ENCODE results near the gene PDE8A. TPM values are rescaled to one million over a fixed set of nuclear protein-coding genes. Genes with fewer than 3 reads are reported as not detected.
"Not testable (repeated sequence)": the region's sequence is repeated elsewhere in the genome, so short reads cannot be mapped to it uniquely, and the experiment has no call there.

PDE8A gene
- total and polyA plus RNA-seq, 11 donors, result 9.4 to 21.5 (median 15.9) TPM

DNA sequence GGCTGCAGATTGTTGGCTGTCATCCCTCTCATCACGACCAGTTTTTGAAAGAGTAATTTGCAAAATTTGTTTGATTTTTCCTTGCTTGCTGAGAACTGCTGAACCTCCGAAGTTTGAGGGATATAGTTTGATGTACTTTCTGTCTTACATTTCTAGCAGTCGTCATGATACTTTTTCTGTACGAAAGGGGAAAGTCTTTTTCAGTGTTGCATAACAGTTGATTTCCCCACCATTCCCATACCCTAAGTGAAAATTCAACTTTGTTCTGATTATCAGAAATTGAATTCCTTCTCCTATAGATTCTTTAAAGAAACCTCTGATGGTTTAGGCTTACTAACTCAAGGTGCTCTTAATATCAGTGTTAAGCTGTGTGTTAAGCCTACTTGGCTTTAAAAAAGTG is 1.6 kb downstream of the PDE8A start:
- WGBS, 4 donors, result 28 to 53% (median 30%) methylated on average over 4 of the region's 4 CpGs
- H3K9me3 ChIP-seq, result no peaks in the 10 kb centered on the region
- ATAC-seq (no peak), DNase-seq (no peak)
- H3K27me3 ChIP-seq, result no peaks in the 10 kb centered on the region
- H3K4me3 ChIP-seq, result peak overlapping the region; percentile 64 to 96 (median 84)
- no peak for TF ChIP-seq POLR2A (IDR thresholded peaks at IDR 0.05)
- TF ChIP-seq, protein P1, sequence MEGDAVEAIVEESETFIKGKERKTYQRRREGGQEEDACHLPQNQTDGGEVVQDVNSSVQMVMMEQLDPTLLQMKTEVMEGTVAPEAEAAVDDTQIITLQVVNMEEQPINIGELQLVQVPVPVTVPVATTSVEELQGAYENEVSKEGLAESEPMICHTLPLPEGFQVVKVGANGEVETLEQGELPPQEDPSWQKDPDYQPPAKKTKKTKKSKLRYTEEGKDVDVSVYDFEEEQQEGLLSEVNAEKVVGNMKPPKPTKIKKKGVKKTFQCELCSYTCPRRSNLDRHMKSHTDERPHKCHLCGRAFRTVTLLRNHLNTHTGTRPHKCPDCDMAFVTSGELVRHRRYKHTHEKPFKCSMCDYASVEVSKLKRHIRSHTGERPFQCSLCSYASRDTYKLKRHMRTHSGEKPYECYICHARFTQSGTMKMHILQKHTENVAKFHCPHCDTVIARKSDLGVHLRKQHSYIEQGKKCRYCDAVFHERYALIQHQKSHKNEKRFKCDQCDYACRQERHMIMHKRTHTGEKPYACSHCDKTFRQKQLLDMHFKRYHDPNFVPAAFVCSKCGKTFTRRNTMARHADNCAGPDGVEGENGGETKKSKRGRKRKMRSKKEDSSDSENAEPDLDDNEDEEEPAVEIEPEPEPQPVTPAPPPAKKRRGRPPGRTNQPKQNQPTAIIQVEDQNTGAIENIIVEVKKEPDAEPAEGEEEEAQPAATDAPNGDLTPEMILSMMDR (IDR thresholded peaks at IDR 0.05), result no peak
- peak overlapping the region in 10 of 12 donors; percentile 93 to 98 (median 95) for H3K27ac ChIP-seq
- H3K4me1 ChIP-seq, result peaks cover 3 to 62% (median 36%) of the 10 kb centered on the region in 12 donors
- no peaks in the 10 kb centered on the region for H3K36me3 ChIP-seq
- intact Hi-C loops (cut with DNase I), result loop anchor here in 6 of 10 donors (2.0 to 5.0 kb wide), 4 partner anchors 39 to 62 kb away; no protein-coding TSS in a partner anchor

DNA sequence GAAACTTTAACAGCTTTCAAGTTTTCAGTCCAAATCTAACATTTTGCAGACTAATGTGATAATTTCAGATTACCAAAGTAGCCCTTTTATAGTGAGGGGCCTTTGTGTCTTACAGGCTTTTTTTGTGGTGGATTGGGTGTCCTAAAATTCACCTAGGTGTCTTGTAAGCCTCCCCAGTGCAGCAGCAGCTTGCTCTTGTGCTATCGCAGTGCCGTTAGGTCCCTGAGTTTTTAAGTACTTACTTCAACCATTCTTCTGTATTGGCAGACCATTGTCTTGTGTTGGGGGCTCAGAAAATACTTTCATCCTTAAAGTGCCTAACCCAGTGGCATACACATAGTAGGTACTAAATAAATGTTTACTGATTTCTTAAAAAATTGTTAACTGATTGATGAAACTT is 2.1 kb downstream of the PDE8A start:
- intact Hi-C loops (cut with DNase I), result loop anchor here in 6 of 10 donors (2.0 to 5.0 kb wide), 4 partner anchors 39 to 61 kb away; no protein-coding TSS in a partner anchor
- peak overlapping the region in 10 of 12 donors; percentile 64 to 95 (median 80) for H3K4me3 ChIP-seq
- DNase-seq, result no peak

DNA sequence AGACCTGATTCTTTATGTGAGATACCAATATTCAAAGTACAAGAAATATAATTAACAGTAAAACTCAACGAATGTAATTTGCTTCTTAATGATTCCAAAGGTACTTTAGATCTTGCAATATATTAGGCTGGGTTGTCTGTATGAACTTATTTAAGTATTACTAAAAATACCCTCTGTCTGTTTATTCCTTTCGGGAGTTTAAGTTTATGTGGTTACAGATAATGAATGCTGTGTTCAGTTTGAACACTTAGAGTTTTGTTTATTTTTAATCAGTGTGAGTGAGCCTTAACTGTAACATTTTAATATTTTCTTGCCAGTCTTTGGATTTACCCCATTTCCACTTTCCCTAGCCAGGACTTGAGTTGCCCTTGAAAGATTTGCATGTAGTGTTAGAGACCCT is 3.5 kb downstream of the PDE8A start:
- WGBS, 4 donors, result 47 to 56% (median 49%) methylated on average over 2 of the region's 2 CpGs

More for the DNA sequence above, 2.1 kb downstream of the PDE8A start:
- Histone ChIP-seq H3K9me3 (no peaks in the 10 kb centered on the region), H3K36me3 (no peaks in the 10 kb centered on the region), H3K27me3 (no peaks in the 10 kb centered on the region), H3K4me1 (peaks cover 3 to 66% (median 38%) of the 10 kb centered on the region in 12 donors), H3K27ac (peak overlapping the region in 5 of 12 donors; percentile 93 to 97 (median 96))
- WGBS, 4 donors, result 30 to 51% (median 39%) methylated on average over 2 of the region's 2 CpGs
- TF ChIP-seq POLR2A (IDR thresholded peaks at IDR 0.05), result no peak
- TF ChIP-seq, protein P1 (IDR thresholded peaks at IDR 0.05), result no peak
- ATAC-seq, result no peak

DNA sequence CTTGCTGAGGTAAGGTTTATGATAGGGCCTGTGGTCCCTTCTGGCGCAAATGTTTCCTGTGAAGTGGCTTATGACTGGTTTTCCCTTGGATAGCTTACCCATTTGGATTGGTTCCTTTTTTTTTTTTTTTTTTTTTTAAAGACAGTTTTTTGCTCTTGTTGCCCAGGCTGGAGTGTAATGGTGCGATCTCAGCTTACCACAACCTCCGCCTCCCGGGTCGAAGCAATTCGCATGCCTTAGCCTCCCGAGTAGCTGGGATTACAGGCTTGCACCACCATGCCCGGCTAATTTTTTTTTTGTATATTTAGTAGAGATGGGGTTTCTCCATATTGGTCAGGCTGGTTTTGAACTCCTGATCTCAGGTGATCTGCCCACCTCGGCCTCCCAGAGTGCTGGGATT is 5.7 kb downstream of the PDE8A start:
- not testable (repeated sequence) for H3K27me3 ChIP-seq, H3K4me3 ChIP-seq, H3K27ac ChIP-seq, H3K9me3 ChIP-seq, DNase-seq, ATAC-seq, H3K36me3 ChIP-seq
- H3K4me1 ChIP-seq, result peaks cover 3 to 87% (median 55%) of the 10 kb centered on the region in 12 donors
- 90 to 98% (median 97%) methylated on average over 9 of the region's 9 CpGs for WGBS, 4 donors
- intact Hi-C loops (cut with DNase I), result loop anchor here in 3 of 10 donors (5.0 kb wide), 2 partner anchors 40 to 55 kb away; no protein-coding TSS in a partner anchor

More for the DNA sequence above, 3.5 kb downstream of the PDE8A start:
- intact Hi-C loops (cut with DNase I), result loop anchor here in 3 of 10 donors (5.0 kb wide), 2 partner anchors 42 to 57 kb away; no protein-coding TSS in a partner anchor
- H3K27me3 ChIP-seq, result no peaks in the 10 kb centered on the region
- TF ChIP-seq, protein P1 (IDR thresholded peaks at IDR 0.05), result no peak
- no peak for TF ChIP-seq POLR2A (IDR thresholded peaks at IDR 0.05)
- no peak for DNase-seq
- no peaks in the 10 kb centered on the region for H3K36me3 ChIP-seq
- ATAC-seq, result no peak
- H3K27ac ChIP-seq, result peak overlapping the region in 2 of 12 donors; percentile 1 to 39
- no peaks in the 10 kb centered on the region for H3K9me3 ChIP-seq
- no peak overlapping the region for H3K4me3 ChIP-seq
- H3K4me1 ChIP-seq, result peaks cover 3 to 71% (median 44%) of the 10 kb centered on the region in 12 donors
